Adipocyte (in vitro differentiated cells): ENCODE results near the gene NGFR.
A peak's percentile ranks its signal among the peaks of the same experiment; 100 is the strongest.

Experiments
- DNase-seq: peaks from one replicate; pipeline ENCODE4 v3.0.0-alpha.2; 2015; ENCODE audit warnings: low read depth
- H3K27me3 ChIP-seq: replicated peaks from 2 replicates; pipeline ENCODE4 v1.7.0; 2013; ENCODE audit warnings: mild to moderate bottlenecking, low read length, moderate library complexity; ENCODE audit not compliant: control insufficient read depth, insufficient read depth
- H3K36me3 ChIP-seq: 2 replicates; pipeline ENCODE4 v1.7.0; 2013; ENCODE audit warnings: low read length, mild to moderate bottlenecking, moderate library complexity; ENCODE audit not compliant: control insufficient read depth, insufficient read depth, severe bottlenecking
- H3K4me1 ChIP-seq: 2 replicates; pipeline ENCODE4 v1.7.0; 2013; ENCODE audit warnings: mild to moderate bottlenecking, low read length, moderate library complexity; ENCODE audit not compliant: control insufficient read depth, insufficient read depth
- H3K4me3 ChIP-seq: 2 replicates; pipeline ENCODE4 v1.7.0; 2013; ENCODE audit warnings: mild to moderate bottlenecking, low read length, moderate library complexity
- H3K9ac ChIP-seq: 2 replicates; pipeline ENCODE4 v1.7.0; 2013; ENCODE audit warnings: mild to moderate bottlenecking, low read length, moderate library complexity
- H3K9me3 ChIP-seq: 2 replicates; pipeline ENCODE4 v1.7.0; 2013; ENCODE audit warnings: mild to moderate bottlenecking, low read length, moderate library complexity; ENCODE audit not compliant: control insufficient read depth

The NGFR gene

DNA sequence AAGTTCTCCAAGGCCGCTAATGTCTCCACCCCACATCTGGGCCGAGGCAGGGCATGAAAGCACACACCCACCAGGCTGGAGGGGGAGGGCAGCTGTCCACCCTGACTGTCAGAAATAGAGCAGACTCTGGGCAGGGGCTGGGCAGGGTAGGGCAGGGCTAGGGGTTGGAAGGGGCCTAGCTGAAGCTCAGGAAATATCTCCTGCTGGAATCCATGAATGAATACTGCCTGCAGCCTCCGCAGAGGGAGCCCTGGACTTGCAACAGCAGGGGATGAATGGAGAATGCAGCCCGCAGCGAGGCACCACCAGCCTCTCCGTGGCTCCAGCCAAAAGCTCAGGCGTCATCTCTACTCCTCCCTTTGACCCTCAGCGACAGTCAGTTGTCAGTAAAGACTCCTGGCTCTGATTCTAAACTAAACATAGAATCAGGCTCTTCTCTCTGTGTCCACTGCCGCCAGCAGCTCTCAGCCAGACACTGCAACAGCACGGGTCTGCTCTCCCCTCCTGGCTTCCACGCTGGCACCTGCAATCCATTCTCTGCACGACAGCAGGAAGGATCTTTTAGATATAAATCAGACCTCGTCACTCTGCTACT lies 23.9 kb upstream of the NGFR start:
- Histone ChIP-seq H3K4me3 (no peak overlapping the region), H3K9me3 (peaks cover 12% of the 10 kb centered on the region), H3K27me3 (peaks cover 48% of the 10 kb centered on the region), H3K36me3 (no peaks in the 10 kb centered on the region), H3K4me1 (peaks cover 18% of the 10 kb centered on the region), H3K9ac (no peak overlapping the region)
- DNase-seq, result peak; percentile 20

DNA sequence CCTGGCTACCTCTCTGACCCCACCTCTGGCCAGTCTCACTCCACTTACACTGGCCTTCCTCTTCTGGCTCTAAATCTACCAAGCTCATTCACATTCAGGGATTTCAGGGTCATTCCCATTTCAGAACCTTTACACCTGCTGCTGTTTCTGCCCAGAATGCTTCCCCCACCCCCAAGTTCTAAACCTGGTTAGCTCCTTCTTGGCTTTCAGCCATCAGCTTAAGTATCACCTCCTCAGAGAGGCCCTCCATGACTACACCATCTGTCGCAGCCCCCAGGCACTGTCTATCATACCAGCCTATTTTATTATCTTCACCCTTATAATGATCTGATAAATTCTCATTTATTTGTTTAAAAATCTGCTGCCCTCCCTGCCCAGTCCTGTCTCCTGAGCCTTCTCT lies 23.3 kb upstream of the NGFR start:
- no peak overlapping the region for H3K9ac ChIP-seq
- H3K27me3 ChIP-seq, result peaks cover 52% of the 10 kb centered on the region
- no peak overlapping the region for H3K4me3 ChIP-seq

DNA sequence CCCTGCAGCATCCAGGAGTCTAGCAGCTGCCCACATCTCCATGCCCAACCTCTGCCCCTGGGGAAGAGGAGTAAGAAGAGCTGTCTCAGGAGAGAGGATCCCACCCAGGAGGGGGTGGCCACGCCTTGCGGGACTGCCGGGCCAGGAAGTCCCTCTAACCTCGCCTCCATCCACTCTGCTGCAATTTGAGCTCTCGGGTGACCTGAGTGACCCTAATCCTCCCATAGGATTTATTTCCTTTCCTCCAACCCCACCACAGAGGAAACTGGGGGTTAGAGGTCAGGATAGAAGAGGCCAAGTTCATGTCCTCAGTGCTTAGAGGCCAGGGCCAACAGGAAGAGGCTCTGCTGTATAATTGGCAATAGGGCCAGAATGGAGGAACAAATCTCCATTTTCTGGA lies 22.6 kb upstream of the NGFR start:
- no peak overlapping the region for H3K9ac ChIP-seq
- peaks cover 12% of the 10 kb centered on the region for H3K9me3 ChIP-seq
- H3K4me3 ChIP-seq, result no peak overlapping the region
- peaks cover 18% of the 10 kb centered on the region for H3K4me1 ChIP-seq
- no peaks in the 10 kb centered on the region for H3K36me3 ChIP-seq
- peaks cover 60% of the 10 kb centered on the region for H3K27me3 ChIP-seq
- no peak for DNase-seq

More for the DNA sequence above, 23.3 kb upstream of the NGFR start:
- peaks cover 12% of the 10 kb centered on the region for H3K9me3 ChIP-seq
- H3K4me1 ChIP-seq, result peaks cover 18% of the 10 kb centered on the region
- DNase-seq, result no peak
- H3K36me3 ChIP-seq, result no peaks in the 10 kb centered on the region

DNA sequence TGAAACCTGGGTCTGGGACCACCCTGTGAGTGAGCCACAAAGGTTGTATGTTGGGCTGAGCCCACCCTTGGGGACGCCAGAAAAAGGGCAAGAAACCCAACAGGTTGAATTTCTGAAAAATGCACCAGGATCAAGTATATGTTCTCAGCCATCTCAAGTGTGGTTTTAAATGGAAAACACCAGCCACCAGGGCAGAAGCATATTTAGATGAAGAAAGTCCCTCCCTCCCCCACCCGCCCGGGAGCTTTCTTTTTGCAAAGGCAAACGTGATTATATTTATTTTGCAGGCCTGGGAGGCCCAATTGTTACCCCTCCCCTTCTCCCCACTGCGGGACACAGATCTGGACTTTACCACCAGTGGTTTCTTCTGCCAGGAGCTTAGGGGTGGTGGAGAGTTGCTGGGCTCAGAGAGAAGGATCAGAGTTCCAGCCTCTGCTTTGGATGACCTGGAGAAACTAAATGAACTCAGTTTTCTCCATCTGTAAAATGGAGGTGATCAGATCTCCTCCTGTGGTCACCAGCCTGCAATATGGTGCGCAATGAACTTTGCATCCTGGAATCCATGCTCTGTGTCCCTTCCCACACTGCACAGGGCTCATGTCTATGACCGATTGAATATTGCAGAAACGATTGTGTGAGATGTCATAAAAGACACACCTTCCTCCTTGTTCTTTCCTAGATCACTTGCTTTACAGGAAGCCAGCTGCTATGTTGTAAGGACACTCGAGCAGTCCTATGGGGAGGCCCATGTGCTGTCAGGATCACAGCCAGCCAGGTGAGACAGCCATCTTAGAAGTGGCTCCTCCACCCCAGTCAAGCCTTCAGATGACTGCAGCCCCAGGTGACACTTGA lies 21.0 kb upstream of the NGFR start:
- H3K4me1 ChIP-seq, result peaks cover 13% of the 10 kb centered on the region
- DNase-seq, result no peak
- no peak overlapping the region for H3K4me3 ChIP-seq
- H3K36me3 ChIP-seq, result no peaks in the 10 kb centered on the region
- H3K9ac ChIP-seq, result no peak overlapping the region
- H3K27me3 ChIP-seq, result peaks cover 71% of the 10 kb centered on the region
- peaks cover 12% of the 10 kb centered on the region for H3K9me3 ChIP-seq

- Histone ChIP-seq H3K36me3 (no peaks in the 10 kb centered on the region), H3K4me1 (no peaks in the 10 kb centered on the region), H3K9ac (no peak overlapping the region), H3K9me3 (peaks cover 12% of the 10 kb centered on the region), H3K27me3 (peaks cover 83% of the 10 kb centered on the region), H3K4me3 (no peak overlapping the region)
- no peak for DNase-seq
Measured at GRCh38 chr17:49477709-49478108, 17.4 kb upstream of the NGFR start.

GRCh38 chr17:49480836-49481615 lies 14.1 kb upstream of the NGFR start:
- DNase-seq, result no peak
- H3K27me3 ChIP-seq, result peaks cover 92% of the 10 kb centered on the region

GRCh38 chr17:49482144-49482817 lies 12.8 kb upstream of the NGFR start:
- no peak overlapping the region for H3K4me3 ChIP-seq
- no peaks in the 10 kb centered on the region for H3K9me3 ChIP-seq
- DNase-seq, result no peak
- no peak overlapping the region for H3K9ac ChIP-seq
- H3K27me3 ChIP-seq, result peaks cover 90% of the 10 kb centered on the region
- no peaks in the 10 kb centered on the region for H3K4me1 ChIP-seq
- no peaks in the 10 kb centered on the region for H3K36me3 ChIP-seq

More at GRCh38 chr17:49480836-49481615, 14.1 kb upstream of the NGFR start:
- H3K4me1 ChIP-seq, result no peaks in the 10 kb centered on the region
- H3K9me3 ChIP-seq, result no peaks in the 10 kb centered on the region
- H3K36me3 ChIP-seq, result no peaks in the 10 kb centered on the region
- H3K9ac ChIP-seq, result no peak overlapping the region
- H3K4me3 ChIP-seq, result no peak overlapping the region

- no peak for DNase-seq
- Histone ChIP-seq H3K36me3 (no peaks in the 10 kb centered on the region), H3K27me3 (peaks cover 86% of the 10 kb centered on the region), H3K4me1 (no peaks in the 10 kb centered on the region), H3K9ac (no peak overlapping the region), H3K4me3 (no peak overlapping the region), H3K9me3 (no peaks in the 10 kb centered on the region)
Measured at GRCh38 chr17:49483599-49484509, 11.2 kb upstream of the NGFR start.

DNA sequence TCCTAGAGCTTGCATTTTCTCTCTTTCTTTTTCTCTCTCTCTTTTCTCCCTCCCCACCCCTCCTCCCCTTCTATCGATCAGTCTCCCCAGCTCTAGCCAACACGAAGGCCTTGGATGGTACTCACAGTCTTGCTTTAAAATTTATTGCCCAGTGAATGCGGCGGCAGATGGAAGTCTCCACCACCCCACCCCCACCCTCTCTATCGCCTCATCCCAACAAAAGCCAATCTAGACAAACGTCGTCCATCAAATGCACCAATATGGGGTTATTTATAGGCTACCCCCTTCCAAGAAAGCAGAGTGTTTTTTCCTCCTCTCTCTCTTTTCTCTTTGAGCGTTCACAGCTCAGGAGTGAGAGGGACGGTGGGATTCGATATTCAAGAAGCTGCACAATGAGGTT lies 10.5 kb upstream of the NGFR start:
- H3K4me1 ChIP-seq, result no peaks in the 10 kb centered on the region
- no peak overlapping the region for H3K4me3 ChIP-seq
- no peaks in the 10 kb centered on the region for H3K36me3 ChIP-seq
- H3K9me3 ChIP-seq, result no peaks in the 10 kb centered on the region
- no peak overlapping the region for H3K9ac ChIP-seq
- no peak for DNase-seq
- H3K27me3 ChIP-seq, result peaks cover 86% of the 10 kb centered on the region

DNA sequence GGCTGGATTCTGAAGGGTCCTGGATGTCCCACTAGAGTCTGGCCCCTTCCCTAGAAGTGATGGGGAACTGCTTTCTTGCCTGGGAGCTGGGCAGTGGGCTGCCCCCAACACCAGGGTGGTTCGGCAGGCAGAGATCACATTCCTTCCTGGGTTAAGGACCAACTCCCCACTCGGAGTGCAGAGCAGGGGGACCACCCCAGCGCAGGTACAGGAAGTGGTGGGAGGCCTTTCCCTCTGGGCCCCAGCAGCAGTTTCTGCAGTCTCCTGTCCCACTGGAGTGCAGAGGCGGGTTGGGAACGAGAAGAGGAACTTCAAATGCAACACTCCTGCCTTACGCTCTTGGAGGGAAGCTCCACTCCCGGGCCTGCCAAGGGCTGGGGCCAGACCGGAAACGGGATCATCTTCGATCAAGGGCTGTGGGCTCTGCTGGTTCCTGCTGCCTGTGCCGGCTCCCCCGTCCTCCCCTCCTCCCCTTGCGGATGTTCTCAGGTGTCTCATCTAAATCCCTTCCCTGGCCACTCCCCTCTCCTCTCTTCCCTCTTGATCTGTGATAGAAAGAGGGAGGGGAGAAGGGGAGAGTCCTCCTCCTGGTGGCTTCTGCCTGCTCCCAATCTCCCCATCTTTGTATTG lies 9.0 kb upstream of the NGFR start:
- no peak overlapping the region for H3K9ac ChIP-seq
- H3K36me3 ChIP-seq, result no peaks in the 10 kb centered on the region
- no peaks in the 10 kb centered on the region for H3K4me1 ChIP-seq
- no peak for DNase-seq
- peaks cover 86% of the 10 kb centered on the region for H3K27me3 ChIP-seq
- no peak overlapping the region for H3K4me3 ChIP-seq
- H3K9me3 ChIP-seq, result no peaks in the 10 kb centered on the region
